Measurements from ENCODE around the gene FLNB. TPM values are rescaled to one million over a fixed set of nuclear protein-coding genes. Genes with fewer than 3 reads are reported as not detected.

Gene FLNB
- total and polyA plus RNA-seq, 2 donors, result 90.5 to 111 TPM

GRCh38 chr3:58034738-58035523, 26.7 kb downstream of the FLNB start:
- Histone ChIP-seq H3K4me3 (ENCODE audit: low read length in 2 of 2) (no peak overlapping the region), H3K27me3 (ENCODE audit: control insufficient read depth in 2 of 2, insufficient read depth in 1 of 2, low read length in 1 of 2) (no peaks in the 10 kb centered on the region), H3K27ac (ENCODE audit: low read depth in 1 of 2, low read length in 1 of 2) (peak overlapping the region; percentile 22 to 38), H3K9me3 (ENCODE audit: control insufficient read depth in 2 of 2, insufficient read depth in 1 of 2, low read length in 1 of 2) (no peaks in the 10 kb centered on the region), H3K36me3 (ENCODE audit: control insufficient read depth in 2 of 2, insufficient read depth in 2 of 2, low read length in 1 of 2) (no peaks in the 10 kb centered on the region), H3K4me1 (ENCODE audit: control insufficient read depth in 2 of 2, insufficient read depth in 2 of 2, low read length in 2 of 2) (peaks cover 60 to 61% of the 10 kb centered on the region in 2 donors)
- DNase-seq (ENCODE audit: low read depth in 6 of 9, low spot score in 9 of 9), result peak in 3 of 9 donors; percentile 39 to 75 (median 56)
- WGBS, result 75% methylated on average over 6 of the region's 6 CpGs

GRCh38 chr3:58035524-58036255, 27.5 kb downstream of the FLNB start:
- Histone ChIP-seq H3K4me3 (ENCODE audit: low read length in 2 of 2) (no peak overlapping the region), H3K4me1 (ENCODE audit: control insufficient read depth in 2 of 2, insufficient read depth in 2 of 2, low read length in 2 of 2) (peaks cover 66 to 67% of the 10 kb centered on the region in 2 donors), H3K27me3 (ENCODE audit: control insufficient read depth in 2 of 2, insufficient read depth in 1 of 2, low read length in 1 of 2) (no peaks in the 10 kb centered on the region), H3K27ac (ENCODE audit: low read depth in 1 of 2, low read length in 1 of 2) (no peak overlapping the region), H3K36me3 (ENCODE audit: control insufficient read depth in 2 of 2, insufficient read depth in 2 of 2, low read length in 1 of 2) (no peaks in the 10 kb centered on the region), H3K9me3 (ENCODE audit: control insufficient read depth in 2 of 2, insufficient read depth in 1 of 2, low read length in 1 of 2) (no peaks in the 10 kb centered on the region)
- 95% methylated on average over 11 of the region's 11 CpGs for WGBS
- DNase-seq (ENCODE audit: low read depth in 6 of 9, low spot score in 9 of 9), result no peak

GRCh38 chr3:58036293-58037032, 28.2 kb downstream of the FLNB start:
- DNase-seq (ENCODE audit: low read depth in 6 of 9, low spot score in 9 of 9), result no peak
- Histone ChIP-seq H3K27me3 (ENCODE audit: control insufficient read depth in 2 of 2, insufficient read depth in 1 of 2, low read length in 1 of 2) (no peaks in the 10 kb centered on the region), H3K4me3 (ENCODE audit: low read length in 2 of 2) (no peak overlapping the region), H3K4me1 (ENCODE audit: control insufficient read depth in 2 of 2, insufficient read depth in 2 of 2, low read length in 2 of 2) (peaks cover 74% of the 10 kb centered on the region in 2 donors), H3K36me3 (ENCODE audit: control insufficient read depth in 2 of 2, insufficient read depth in 2 of 2, low read length in 1 of 2) (no peaks in the 10 kb centered on the region), H3K27ac (ENCODE audit: low read depth in 1 of 2, low read length in 1 of 2) (no peak overlapping the region), H3K9me3 (ENCODE audit: control insufficient read depth in 2 of 2, insufficient read depth in 1 of 2, low read length in 1 of 2) (no peaks in the 10 kb centered on the region)
- WGBS, result 93% methylated on average over 8 of the region's 8 CpGs

DNA sequence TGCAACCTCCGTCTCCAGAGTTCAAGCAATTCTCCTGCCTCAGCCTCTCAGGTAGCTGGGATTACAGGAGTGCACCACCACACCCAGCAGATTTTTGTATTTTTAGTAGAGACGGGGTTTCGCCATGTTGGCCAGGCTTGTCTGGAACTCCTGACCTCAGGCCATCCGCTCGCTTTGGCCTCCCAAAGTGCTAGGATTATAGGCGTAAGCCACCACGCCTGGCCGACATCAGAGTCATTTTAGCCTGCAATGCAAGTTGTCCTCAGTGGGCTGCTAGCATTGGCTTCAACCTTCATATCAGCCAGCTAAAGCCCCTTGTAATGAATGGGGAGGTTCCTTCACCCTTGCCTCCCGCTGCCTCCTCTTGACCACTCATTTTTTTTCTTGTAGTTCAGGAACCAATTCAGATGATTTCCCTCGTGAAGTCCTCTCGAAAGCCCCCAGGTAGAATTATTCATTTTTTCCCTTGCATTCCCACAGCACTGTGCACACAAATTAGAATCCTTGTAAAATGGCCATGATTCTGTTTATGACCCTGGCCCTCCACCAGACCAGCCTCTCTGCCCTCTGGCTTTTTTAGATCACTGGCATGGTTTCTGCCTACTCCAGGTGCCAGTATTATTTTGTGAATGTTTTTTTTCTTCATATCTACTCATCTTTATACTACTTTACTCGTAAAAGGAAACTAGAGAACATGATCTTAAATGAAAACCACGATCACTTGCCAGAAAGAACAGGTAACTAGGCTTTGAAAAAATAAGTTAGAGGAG, 29.1 kb downstream of the FLNB start:
- 84% methylated on average over 13 of the region's 13 CpGs for WGBS
- no peak overlapping the region for H3K4me3 ChIP-seq (ENCODE audit: low read length in 2 of 2)
- H3K27ac ChIP-seq (ENCODE audit: low read depth in 1 of 2, low read length in 1 of 2), result no peak overlapping the region
- no peaks in the 10 kb centered on the region for H3K9me3 ChIP-seq (ENCODE audit: control insufficient read depth in 2 of 2, insufficient read depth in 1 of 2, low read length in 1 of 2)
- peak in 1 of 9 donors; percentile 50 for DNase-seq (ENCODE audit: low read depth in 6 of 9, low spot score in 9 of 9)
- no peaks in the 10 kb centered on the region for H3K36me3 ChIP-seq (ENCODE audit: control insufficient read depth in 2 of 2, insufficient read depth in 2 of 2, low read length in 1 of 2)
- peaks cover 80% of the 10 kb centered on the region in 2 donors for H3K4me1 ChIP-seq (ENCODE audit: control insufficient read depth in 2 of 2, insufficient read depth in 2 of 2, low read length in 2 of 2)
- no peaks in the 10 kb centered on the region for H3K27me3 ChIP-seq (ENCODE audit: control insufficient read depth in 2 of 2, insufficient read depth in 1 of 2, low read length in 1 of 2)

DNA sequence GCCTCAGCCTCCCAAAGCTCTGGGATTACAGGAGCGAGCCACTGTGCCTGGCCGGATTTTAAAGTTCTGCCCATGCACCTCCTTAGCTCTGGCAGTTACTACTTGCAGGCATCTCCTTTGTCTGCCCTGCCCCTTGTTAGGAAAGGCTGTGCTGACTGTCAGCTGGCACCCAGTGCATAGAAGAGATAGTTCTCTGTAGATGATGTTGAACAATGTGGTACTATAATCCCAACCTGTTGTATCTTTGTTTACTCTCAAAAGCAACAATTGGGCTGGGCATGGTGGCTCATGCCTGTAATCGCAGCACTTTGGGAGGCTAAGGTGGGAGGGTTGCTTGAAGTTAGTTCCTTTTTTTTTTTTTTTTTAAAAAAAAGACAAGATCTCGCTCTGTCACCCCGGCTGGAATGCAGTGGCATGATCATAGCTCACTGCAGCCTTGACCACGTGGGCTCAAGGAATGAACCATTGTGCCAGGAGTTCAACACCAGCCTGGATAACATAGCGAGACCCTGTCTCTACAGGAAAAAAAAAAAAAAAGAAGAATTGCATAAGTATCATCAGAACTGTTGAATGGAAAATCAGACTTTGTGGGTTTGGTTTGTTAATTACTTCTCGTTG, 30.6 kb downstream of the FLNB start:
- Histone ChIP-seq H3K27ac (ENCODE audit: low read depth in 1 of 2, low read length in 1 of 2) (no peak overlapping the region), H3K9me3 (ENCODE audit: control insufficient read depth in 2 of 2, insufficient read depth in 1 of 2, low read length in 1 of 2) (no peaks in the 10 kb centered on the region), H3K4me3 (ENCODE audit: low read length in 2 of 2) (no peak overlapping the region), H3K27me3 (ENCODE audit: control insufficient read depth in 2 of 2, insufficient read depth in 1 of 2, low read length in 1 of 2) (no peaks in the 10 kb centered on the region), H3K4me1 (ENCODE audit: control insufficient read depth in 2 of 2, insufficient read depth in 2 of 2, low read length in 2 of 2) (peaks cover 90 to 91% of the 10 kb centered on the region in 2 donors), H3K36me3 (ENCODE audit: control insufficient read depth in 2 of 2, insufficient read depth in 2 of 2, low read length in 1 of 2) (no peaks in the 10 kb centered on the region)
- 77% methylated on average over 8 of the region's 8 CpGs for WGBS
- DNase-seq (ENCODE audit: low read depth in 6 of 9, low spot score in 9 of 9), result no peak

DNA sequence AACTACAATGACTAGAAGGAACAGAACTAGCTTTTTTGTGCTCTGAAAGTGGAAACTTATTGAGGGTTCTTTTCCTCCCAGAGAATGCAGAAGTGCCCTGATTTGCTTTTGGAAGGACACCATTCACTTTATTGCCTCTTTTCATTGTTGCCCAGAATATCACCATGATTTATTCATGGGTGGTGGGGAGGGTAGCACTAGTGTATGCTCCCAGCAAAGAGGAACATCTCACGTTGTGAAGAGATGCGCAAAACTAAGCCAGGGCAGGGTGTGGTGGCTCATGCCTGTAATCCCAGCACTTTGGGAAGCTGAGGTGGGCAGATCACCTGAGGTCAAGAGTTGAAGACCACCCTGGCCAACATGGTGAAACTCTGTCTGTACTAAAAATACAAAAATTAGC, 31.4 kb downstream of the FLNB start:
- no peaks in the 10 kb centered on the region for H3K27me3 ChIP-seq (ENCODE audit: control insufficient read depth in 2 of 2, insufficient read depth in 1 of 2, low read length in 1 of 2)
- no peaks in the 10 kb centered on the region for H3K36me3 ChIP-seq (ENCODE audit: control insufficient read depth in 2 of 2, insufficient read depth in 2 of 2, low read length in 1 of 2)
- no peak for DNase-seq (ENCODE audit: low read depth in 6 of 9, low spot score in 9 of 9)
- no peak overlapping the region for H3K27ac ChIP-seq (ENCODE audit: low read depth in 1 of 2, low read length in 1 of 2)
- peaks cover 94 to 95% of the 10 kb centered on the region in 2 donors for H3K4me1 ChIP-seq (ENCODE audit: control insufficient read depth in 2 of 2, insufficient read depth in 2 of 2, low read length in 2 of 2)
- H3K4me3 ChIP-seq (ENCODE audit: low read length in 2 of 2), result no peak overlapping the region
- no peaks in the 10 kb centered on the region for H3K9me3 ChIP-seq (ENCODE audit: control insufficient read depth in 2 of 2, insufficient read depth in 1 of 2, low read length in 1 of 2)
- whole genome bisulfite sequencing, result 80% methylated on average over 2 of the region's 2 CpGs

- peak overlapping the region; percentile 74 to 79 for H3K27ac ChIP-seq (ENCODE audit: low read depth in 1 of 2, low read length in 1 of 2)
- no peaks in the 10 kb centered on the region for H3K27me3 ChIP-seq (ENCODE audit: control insufficient read depth in 2 of 2, insufficient read depth in 1 of 2, low read length in 1 of 2)
- no peaks in the 10 kb centered on the region for H3K36me3 ChIP-seq (ENCODE audit: control insufficient read depth in 2 of 2, insufficient read depth in 2 of 2, low read length in 1 of 2)
- peak overlapping the region in 1 of 2 donors; percentile 14 for H3K4me3 ChIP-seq (ENCODE audit: low read length in 2 of 2)
- 27% methylated on average over 5 of the region's 5 CpGs for WGBS
- H3K9me3 ChIP-seq (ENCODE audit: control insufficient read depth in 2 of 2, insufficient read depth in 1 of 2, low read length in 1 of 2), result no peaks in the 10 kb centered on the region
- H3K4me1 ChIP-seq (ENCODE audit: control insufficient read depth in 2 of 2, insufficient read depth in 2 of 2, low read length in 2 of 2), result peaks cover 84% of the 10 kb centered on the region in 2 donors
- DNase-seq (ENCODE audit: low read depth in 6 of 9, low spot score in 9 of 9), result peak in 5 of 9 donors; percentile 31 to 63 (median 39)
Observed at GRCh38 chr3:58041182-58041825, 33.1 kb downstream of the FLNB start.

DNA sequence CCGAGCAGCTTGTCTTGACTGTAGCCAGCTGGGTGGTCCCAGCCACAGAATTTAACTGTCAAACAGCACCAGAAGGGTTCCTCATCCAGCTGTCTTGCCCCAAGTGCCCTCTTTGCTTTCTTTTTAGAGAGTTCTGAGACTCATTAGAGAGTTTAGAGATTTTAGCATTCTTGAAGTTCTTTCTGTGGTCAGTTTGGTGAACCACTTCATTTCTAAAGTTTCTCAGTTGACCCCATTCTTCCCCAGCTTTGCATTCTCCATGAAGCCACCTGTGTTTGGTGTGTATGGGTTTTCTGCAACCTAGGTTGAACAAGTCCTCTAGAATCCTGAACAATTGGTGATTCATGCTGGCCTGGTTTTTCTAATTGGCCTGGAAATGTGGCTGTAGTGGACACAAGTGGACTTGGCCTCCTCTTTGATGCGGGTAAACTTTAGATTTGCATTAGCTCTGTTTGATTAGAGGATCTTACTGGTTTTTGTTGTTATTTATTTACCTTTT, 33.7 kb downstream of the FLNB start:
- H3K9me3 ChIP-seq (ENCODE audit: control insufficient read depth in 2 of 2, insufficient read depth in 1 of 2, low read length in 1 of 2), result no peaks in the 10 kb centered on the region
- H3K4me3 ChIP-seq (ENCODE audit: low read length in 2 of 2), result peak overlapping the region in 1 of 2 donors; percentile 23
- no peaks in the 10 kb centered on the region for H3K36me3 ChIP-seq (ENCODE audit: control insufficient read depth in 2 of 2, insufficient read depth in 2 of 2, low read length in 1 of 2)
- H3K4me1 ChIP-seq (ENCODE audit: control insufficient read depth in 2 of 2, insufficient read depth in 2 of 2, low read length in 2 of 2), result peaks cover 79 to 80% of the 10 kb centered on the region in 2 donors
- DNase-seq (ENCODE audit: low read depth in 6 of 9, low spot score in 9 of 9), result peak in 8 of 9 donors; percentile 39 to 90 (median 64)
- peak overlapping the region; percentile 79 to 86 for H3K27ac ChIP-seq (ENCODE audit: low read depth in 1 of 2, low read length in 1 of 2)
- WGBS, result 48% methylated on average over 2 of the region's 2 CpGs
- no peaks in the 10 kb centered on the region for H3K27me3 ChIP-seq (ENCODE audit: control insufficient read depth in 2 of 2, insufficient read depth in 1 of 2, low read length in 1 of 2)
